Measurements from ENCODE around the gene TMEM254.

- TF ChIP-seq CTCF (conservative IDR thresholded peaks at IDR 0.05; ENCODE audit: low read depth, low read length) (no peak), SMC3 (IDR thresholded peaks at IDR 0.05; ENCODE audit: low read depth, low read length) (no peak)
These were observed 5.9 kb upstream of the TMEM254 start for GRCh38 chr10:80072584-80072983.
